IMR-90 (cell line): ENCODE results near the gene MPPED1. TPM values are rescaled to one million over a fixed set of nuclear protein-coding genes. Genes with fewer than 3 reads are reported as not detected.

Experiments
- ATAC-seq: fragments of 200-7000 bp; cut with Tn5 transposase; 2 replicates; pipeline ENCODE4 v1.9.1; 2020; ENCODE audit warnings: low read depth, mild to moderate bottlenecking, moderate library complexity
- BruUV-seq: library from RNA; stranded (reverse); fragments of 400-500 nt; replicated peaks from 2 replicates; lab custom pipeline; 2021; lab: Mats Ljungman, UMichigan
- CTCF ChIA-PET: fragments of 300-600 bp; formaldehyde crosslinking; extraction: SDS; loops from one replicate; lab custom pipeline; 2021; ENCODE audit warnings: antibody characterized with exemption; lab: Yijun Ruan, JAX
- POLR2A ChIA-PET: fragments of 300-600 bp; sonication (Branson Sonifier 250); formaldehyde crosslinking; loops from one replicate; lab custom pipeline; 2022; ENCODE audit warnings: antibody characterized with exemption; ENCODE audit not compliant: unreplicated experiment; lab: Charles Lee
- DNase-seq: peaks from one replicate; pipeline ENCODE4 v3.0.0; 2013
- H2AFZ ChIP-seq: replicated peaks from 2 replicates; pipeline ENCODE3; 2013; ENCODE audit warnings: low read length, mild to moderate bottlenecking; ENCODE audit not compliant: poor library complexity
- H2AK5ac ChIP-seq: 2 replicates; pipeline ENCODE4 v1.6.1; 2013; ENCODE audit warnings: low read depth, low read length, inconsistent platforms
- H2AK9ac ChIP-seq: replicated peaks from 2 replicates; pipeline ENCODE3; 2013; ENCODE audit warnings: mild to moderate bottlenecking, low read depth, low read length, moderate library complexity; ENCODE audit not compliant: poor library complexity
- H2BK120ac ChIP-seq: 2 replicates; pipeline ENCODE4 v1.6.1; 2013; ENCODE audit warnings: low read depth, low read length, inconsistent platforms
- H2BK15ac ChIP-seq: 3 replicates; pipeline ENCODE4 v1.6.1; 2013; ENCODE audit warnings: low read depth, low read length, inconsistent platforms
- H2BK20ac ChIP-seq: 2 replicates; pipeline ENCODE4 v1.6.1; 2013; ENCODE audit warnings: low read depth, mild to moderate bottlenecking, inconsistent platforms, low read length, moderate library complexity
- H2BK5ac ChIP-seq: 2 replicates; pipeline ENCODE4 v1.6.1; 2013; ENCODE audit warnings: mild to moderate bottlenecking, low read depth, low read length, inconsistent platforms; ENCODE audit not compliant: poor library complexity, severe bottlenecking
- H3K14ac ChIP-seq: replicated peaks from 2 replicates; pipeline ENCODE4 v1.6.1; 2013; ENCODE audit warnings: low read depth, low read length, inconsistent platforms
- H3K18ac ChIP-seq: 2 replicates; pipeline ENCODE4 v1.6.1; 2013; ENCODE audit warnings: low read depth, low read length, control low read depth
- H3K23ac ChIP-seq: 2 replicates; pipeline ENCODE4 v1.6.1; 2013; ENCODE audit warnings: low read depth, low read length, inconsistent platforms
- H3K27ac ChIP-seq: 2 replicates; pipeline ENCODE4 v1.5.1; 2013; ENCODE audit warnings: mild to moderate bottlenecking, control low read depth, low read length; ENCODE audit not compliant: insufficient read depth
- H3K27me3 ChIP-seq: 2 replicates; pipeline ENCODE4 v1.6.1; 2013; ENCODE audit warnings: low read length; ENCODE audit not compliant: control insufficient read depth, insufficient read depth
- H3K36me3 ChIP-seq: 2 replicates; pipeline ENCODE4 v1.6.1; 2013; ENCODE audit warnings: low read length, mixed read lengths; ENCODE audit not compliant: control insufficient read depth, insufficient read depth
- H3K4ac ChIP-seq: 2 replicates; pipeline ENCODE4 v1.6.1; 2013; ENCODE audit warnings: low read depth, low read length, inconsistent platforms
- H3K4me1 ChIP-seq: 2 replicates; pipeline ENCODE4 v1.6.1; 2013; ENCODE audit warnings: low read length, mixed read lengths; ENCODE audit not compliant: control insufficient read depth, insufficient read depth
- H3K4me2 ChIP-seq: 2 replicates; pipeline ENCODE4 v1.6.1; 2013; ENCODE audit warnings: low read depth, mild to moderate bottlenecking, control low read depth, low read length, moderate library complexity
- H3K4me3 ChIP-seq: 2 replicates; pipeline ENCODE4 v1.5.1; 2013; ENCODE audit warnings: low read depth, mild to moderate bottlenecking, control low read depth, low read length, moderate library complexity; ENCODE audit not compliant: insufficient read depth
- H3K56ac ChIP-seq: 2 replicates; pipeline ENCODE4 v1.6.1; 2013; ENCODE audit warnings: low read length, inconsistent platforms; ENCODE audit not compliant: insufficient read depth; ENCODE audit errors: extremely low read depth
- H3K79me1 ChIP-seq, 2 experiments: 2 replicates each; pipeline ENCODE4 v1.6.1; 2013; ENCODE audit warnings: low read length in 2 of 2, inconsistent platforms in 1 of 2, low read depth in 1 of 2
- H3K9ac ChIP-seq: 2 replicates; pipeline ENCODE4 v1.6.1; 2013; ENCODE audit warnings: low read depth, low read length, control low read depth
- H3K9me1 ChIP-seq: 2 replicates; pipeline ENCODE4 v1.6.1; 2013; ENCODE audit warnings: low read length, inconsistent platforms; ENCODE audit not compliant: insufficient read depth
- H3K9me3 ChIP-seq: 2 replicates; pipeline ENCODE4 v1.6.1; 2013; ENCODE audit warnings: low read length; ENCODE audit not compliant: control insufficient read depth, insufficient read depth
- H4K20me1 ChIP-seq: 2 replicates; pipeline ENCODE4 v1.6.1; 2013; ENCODE audit warnings: low read length, inconsistent platforms; ENCODE audit not compliant: insufficient read depth
- H4K5ac ChIP-seq: 2 replicates; pipeline ENCODE4 v1.6.1; 2013; ENCODE audit warnings: mild to moderate bottlenecking, low read depth, low read length, control low read depth
- H4K8ac ChIP-seq, 2 experiments: 2 replicates each; pipeline ENCODE4 v1.6.1; 2013; ENCODE audit warnings: low read depth in 2 of 2, low read length in 2 of 2, control low read depth in 1 of 2, inconsistent platforms in 1 of 2
- H4K91ac ChIP-seq: 2 replicates; pipeline ENCODE4 v1.6.1; 2013; ENCODE audit warnings: low read depth, low read length, inconsistent platforms; ENCODE audit not compliant: insufficient read depth
- BHLHE40 ChIP-seq: fragments of 150-350 bp; IDR thresholded peaks from 2 replicates; pipeline ENCODE4 v1.6.1; 2016; ENCODE audit warnings: mild to moderate bottlenecking, low read depth, low read length
- CHD1 ChIP-seq: IDR thresholded peaks from 2 replicates; pipeline ENCODE4 v1.6.1; 2012; ENCODE audit warnings: low read depth, low read length, improper control_type of control experiment
- FOS ChIP-seq: fragments of 150-350 bp; IDR thresholded peaks from 2 replicates; pipeline ENCODE4 v1.6.1; 2016; ENCODE audit warnings: low read depth, low read length
- MAFK ChIP-seq: IDR thresholded peaks from 2 replicates; pipeline ENCODE4 v1.6.1; 2012; ENCODE audit warnings: low read depth, low read length, improper control_type of control experiment
- MAZ ChIP-seq: IDR thresholded peaks from 2 replicates; pipeline ENCODE4 v1.6.1; 2012; ENCODE audit warnings: low read depth, mild to moderate bottlenecking, low read length, improper control_type of control experiment, moderate library complexity, borderline replicate concordance
- MXI1 ChIP-seq: IDR thresholded peaks from 2 replicates; pipeline ENCODE4 v1.6.1; 2012; ENCODE audit warnings: low read depth, mild to moderate bottlenecking, low read length, moderate library complexity, borderline replicate concordance
- NFE2L2 ChIP-seq: fragments of 150-350 bp; IDR thresholded peaks from 2 replicates; pipeline ENCODE4 v1.6.1; 2016; ENCODE audit warnings: low read depth, mild to moderate bottlenecking, low read length
- POLR2A ChIP-seq: IDR thresholded peaks from 2 replicates; pipeline ENCODE4 v1.6.1; 2012; ENCODE audit warnings: mild to moderate bottlenecking, low read depth, low read length
- RFX5 ChIP-seq: IDR thresholded peaks from 2 replicates; pipeline ENCODE4 v1.8.0; 2012; ENCODE audit warnings: low read depth, mild to moderate bottlenecking, low read length, moderate library complexity
- USF2 ChIP-seq: fragments of 150-350 bp; IDR thresholded peaks from 2 replicates; pipeline ENCODE4 v1.6.1; 2017; ENCODE audit warnings: mild to moderate bottlenecking, antibody characterized with exemption, low read length, low read depth
- WGBS, 2 experiments: methylation state at CpG; one replicate each; pipeline versions ENCODE4 v1.1.5 to v1.1.7; 2013; ENCODE audit warnings: missing lambda C conversion rate in 2 of 2; ENCODE audit not compliant: insufficient read length in 1 of 2; ENCODE audit errors: extremely low coverage in 2 of 2; 5-methylcytosine and 5-hydroxymethylcytosine counted together
- dilution Hi-C: fragments of 300-500 bp; cut with HindIII; formaldehyde crosslinking; loops from one replicate; pipeline ENCODE4 v1.14.3; 2018; ENCODE audit warnings: low sequenced_read_pairs; ENCODE audit not compliant: unreplicated experiment
- in situ Hi-C: fragments of 300-500 bp; cut with MboI; formaldehyde crosslinking; loops from 3 replicates; pipeline ENCODE4 v1.14.3; 2019; ENCODE audit warnings: low sequenced_read_pairs, inconsistent platforms, mixed read lengths
- intact Hi-C: fragments of 100-400 bp; cut with micrococcal nuclease; formaldehyde crosslinking; loops from 2 replicates; pipeline ENCODE4 v1.10.0; 2022
- polyA plus RNA-seq, 3 experiments: library from polyadenylated mRNA; depleted of rRNA; stranded (reverse); fragments of >200 nt; gene quantifications; 2 replicates each; pipeline ENCODE4 v1.2.3, GENCODE V29; 2012; ENCODE audit warnings: low replicate concordance in 1 of 3
- total RNA-seq: library from RNA; depleted of rRNA; stranded (reverse); fragments of >200 nt; gene quantifications from 2 replicates; pipeline ENCODE4 v1.2.3, GENCODE V29; 2012

MPPED1 gene
- total and polyA plus RNA-seq, 2 of the 4 experiments (the other 2 are of a cell fraction), result not detected

- H4K8ac ChIP-seq, result no peak overlapping the region
- H4K91ac ChIP-seq, result no peak overlapping the region
- no peak overlapping the region for H2BK120ac ChIP-seq
- no peak overlapping the region for H3K18ac ChIP-seq
- no peak overlapping the region for H3K14ac ChIP-seq
- no peaks in the 10 kb centered on the region for H3K79me1 ChIP-seq
- H3K56ac ChIP-seq, result no peak overlapping the region
- H3K27me3 ChIP-seq, result no peaks in the 10 kb centered on the region
- BruUV-seq, result no TSS peak
- H4K20me1 ChIP-seq, result no peaks in the 10 kb centered on the region
- in situ Hi-C loops, result no loop called here
- H3K4me3 ChIP-seq, result no peak overlapping the region
- no peak overlapping the region for H3K23ac ChIP-seq
- no peak overlapping the region for H4K5ac ChIP-seq
- no peak overlapping the region for H2BK15ac ChIP-seq
- CTCF ChIA-PET, result no interaction called here
- no peak overlapping the region for H3K27ac ChIP-seq
- no peak overlapping the region for H3K4me2 ChIP-seq
- TF ChIP-seq MAZ (no peak), POLR2A (no peak), CHD1 (no peak), USF2 (no peak), FOS (no peak), NFE2L2 (no peak), MXI1 (no peak), MAFK (no peak), RFX5 (no peak), BHLHE40 (no peak)
- no peak overlapping the region for H2AK5ac ChIP-seq
- no peak overlapping the region for H3K9ac ChIP-seq
- dilution Hi-C loops, result no loop called here
- no peak overlapping the region for H2AK9ac ChIP-seq
- no peaks in the 10 kb centered on the region for H3K36me3 ChIP-seq
- no peak overlapping the region for H2AFZ ChIP-seq
- H3K9me1 ChIP-seq, result no peaks in the 10 kb centered on the region
- DNase-seq (no peak), ATAC-seq (no peak)
- peaks cover 23% of the 10 kb centered on the region; the same call in 1 of the 2 replicates for H3K9me3 ChIP-seq
- POLR2A ChIA-PET, result no interaction called here
- H3K4me1 ChIP-seq, result no peaks in the 10 kb centered on the region
- WGBS, 2 experiments, result 51% methylated on average over 3 of the region's 16 CpGs; no CpG with 5 or more reads in 1 of the 2 experiments
- H2BK5ac ChIP-seq, result no peak overlapping the region
- intact Hi-C loops, result no loop called here
- no peak overlapping the region for H3K4ac ChIP-seq
- no peak overlapping the region for H2BK20ac ChIP-seq
Observed at GRCh38 chr22:43497956-43498855, 86.4 kb downstream of the MPPED1 start.
